ENCODE measurements around the gene TAF1C.

Gene TAF1C, protein sequence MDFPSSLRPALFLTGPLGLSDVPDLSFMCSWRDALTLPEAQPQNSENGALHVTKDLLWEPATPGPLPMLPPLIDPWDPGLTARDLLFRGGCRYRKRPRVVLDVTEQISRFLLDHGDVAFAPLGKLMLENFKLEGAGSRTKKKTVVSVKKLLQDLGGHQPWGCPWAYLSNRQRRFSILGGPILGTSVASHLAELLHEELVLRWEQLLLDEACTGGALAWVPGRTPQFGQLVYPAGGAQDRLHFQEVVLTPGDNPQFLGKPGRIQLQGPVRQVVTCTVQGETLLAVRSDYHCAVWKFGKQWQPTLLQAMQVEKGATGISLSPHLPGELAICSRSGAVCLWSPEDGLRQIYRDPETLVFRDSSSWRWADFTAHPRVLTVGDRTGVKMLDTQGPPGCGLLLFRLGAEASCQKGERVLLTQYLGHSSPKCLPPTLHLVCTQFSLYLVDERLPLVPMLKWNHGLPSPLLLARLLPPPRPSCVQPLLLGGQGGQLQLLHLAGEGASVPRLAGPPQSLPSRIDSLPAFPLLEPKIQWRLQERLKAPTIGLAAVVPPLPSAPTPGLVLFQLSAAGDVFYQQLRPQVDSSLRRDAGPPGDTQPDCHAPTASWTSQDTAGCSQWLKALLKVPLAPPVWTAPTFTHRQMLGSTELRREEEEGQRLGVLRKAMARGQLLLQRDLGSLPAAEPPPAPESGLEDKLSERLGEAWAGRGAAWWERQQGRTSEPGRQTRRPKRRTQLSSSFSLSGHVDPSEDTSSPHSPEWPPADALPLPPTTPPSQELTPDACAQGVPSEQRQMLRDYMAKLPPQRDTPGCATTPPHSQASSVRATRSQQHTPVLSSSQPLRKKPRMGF

DNA sequence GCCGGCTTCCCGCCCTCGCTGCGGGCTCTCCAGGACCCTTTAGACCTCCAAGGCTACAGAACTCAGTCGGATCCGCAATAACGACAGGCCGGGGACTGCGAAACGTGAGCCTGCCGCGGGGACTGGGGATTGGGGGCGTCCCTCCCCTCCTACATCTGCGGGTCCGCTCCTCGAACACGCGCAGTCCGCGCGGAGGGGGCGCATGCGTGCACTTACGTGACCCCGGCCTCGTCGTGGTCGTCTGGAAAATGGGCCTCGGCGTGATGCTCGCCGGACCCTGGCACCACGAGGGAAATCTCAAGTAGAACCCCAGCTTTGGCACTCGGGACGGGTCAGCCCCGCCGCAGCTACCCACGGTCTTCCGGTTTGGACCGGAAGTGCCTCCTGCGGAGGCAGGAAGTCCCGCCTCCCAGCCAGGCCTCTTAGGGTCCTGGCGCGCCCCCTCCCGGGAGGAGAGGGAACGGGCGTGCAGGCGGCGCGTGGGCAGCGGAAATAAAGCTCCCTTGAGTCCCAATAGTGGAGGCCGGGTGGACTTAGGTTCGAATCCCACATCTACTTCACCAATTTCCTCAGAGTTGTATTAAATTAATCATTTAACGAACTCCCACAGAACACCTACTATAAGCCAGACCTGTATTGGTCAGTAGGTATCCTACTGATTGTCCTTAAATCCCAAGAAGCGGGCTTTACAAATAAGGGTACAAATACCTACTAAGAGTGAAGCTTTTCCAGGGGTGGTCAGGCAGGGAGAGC, at the start of gene TAF1C:
Gene TAF1C (minus strand): TSS at position 373 of the 753 bp plus-strand sequence. CDS start 2,069 bp downstream, outside the sequence.
- DNase-seq (ENCODE audit: low spot score): peak; percentile 98
- TF ChIP-seq, protein P1, sequence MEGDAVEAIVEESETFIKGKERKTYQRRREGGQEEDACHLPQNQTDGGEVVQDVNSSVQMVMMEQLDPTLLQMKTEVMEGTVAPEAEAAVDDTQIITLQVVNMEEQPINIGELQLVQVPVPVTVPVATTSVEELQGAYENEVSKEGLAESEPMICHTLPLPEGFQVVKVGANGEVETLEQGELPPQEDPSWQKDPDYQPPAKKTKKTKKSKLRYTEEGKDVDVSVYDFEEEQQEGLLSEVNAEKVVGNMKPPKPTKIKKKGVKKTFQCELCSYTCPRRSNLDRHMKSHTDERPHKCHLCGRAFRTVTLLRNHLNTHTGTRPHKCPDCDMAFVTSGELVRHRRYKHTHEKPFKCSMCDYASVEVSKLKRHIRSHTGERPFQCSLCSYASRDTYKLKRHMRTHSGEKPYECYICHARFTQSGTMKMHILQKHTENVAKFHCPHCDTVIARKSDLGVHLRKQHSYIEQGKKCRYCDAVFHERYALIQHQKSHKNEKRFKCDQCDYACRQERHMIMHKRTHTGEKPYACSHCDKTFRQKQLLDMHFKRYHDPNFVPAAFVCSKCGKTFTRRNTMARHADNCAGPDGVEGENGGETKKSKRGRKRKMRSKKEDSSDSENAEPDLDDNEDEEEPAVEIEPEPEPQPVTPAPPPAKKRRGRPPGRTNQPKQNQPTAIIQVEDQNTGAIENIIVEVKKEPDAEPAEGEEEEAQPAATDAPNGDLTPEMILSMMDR (IDR thresholded peaks at IDR 0.05; ENCODE audit: extremely low read depth, missing control alignments): peak; percentile 88

DNA sequence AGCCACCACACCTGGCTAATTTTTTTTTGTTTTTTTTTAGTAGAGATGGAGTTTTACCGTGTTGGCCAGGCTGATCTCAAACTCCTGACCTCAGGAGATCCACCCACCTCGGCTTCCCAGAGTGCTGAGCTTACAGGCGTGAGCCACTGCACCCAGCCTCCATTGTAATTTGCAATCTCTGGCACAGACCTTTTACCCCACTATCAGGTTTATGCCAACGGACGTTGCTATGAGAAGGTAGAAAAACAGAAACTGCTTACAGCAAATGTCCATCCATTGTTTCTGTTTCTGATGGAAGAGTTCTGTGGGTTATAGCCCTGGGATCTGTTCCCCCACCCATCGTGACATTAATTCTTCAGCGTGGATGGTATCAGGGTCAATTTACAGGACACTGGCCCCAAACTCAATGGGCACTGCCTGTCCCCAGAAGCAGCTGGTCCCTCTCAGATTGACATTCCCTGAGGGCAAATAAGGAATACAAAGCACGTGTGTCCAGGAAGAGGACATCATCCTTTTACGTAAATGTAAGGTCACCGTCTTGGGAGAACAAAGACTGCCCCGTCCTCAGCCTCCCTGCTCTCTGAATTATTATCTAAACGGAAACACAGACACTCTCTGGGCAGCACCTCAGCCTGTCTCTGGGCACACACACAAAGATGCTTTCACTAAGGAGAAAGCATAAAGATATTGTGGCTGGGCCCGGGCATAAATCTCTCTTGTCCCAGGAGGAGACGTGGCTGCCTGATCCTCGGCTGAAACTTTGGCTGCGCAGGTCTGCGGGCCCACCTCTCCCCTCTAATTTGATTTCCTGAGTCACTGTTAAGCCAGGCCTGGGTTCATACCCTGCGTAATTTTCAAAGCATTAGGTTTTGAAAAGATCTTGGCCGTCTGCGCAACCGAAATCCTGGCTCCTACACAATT, 47.7 kb upstream of the TAF1C start:
- DNase-seq (ENCODE audit: low spot score): no peak
- TF ChIP-seq, protein P1 (IDR thresholded peaks at IDR 0.05; ENCODE audit: extremely low read depth, missing control alignments): no peak

DNA sequence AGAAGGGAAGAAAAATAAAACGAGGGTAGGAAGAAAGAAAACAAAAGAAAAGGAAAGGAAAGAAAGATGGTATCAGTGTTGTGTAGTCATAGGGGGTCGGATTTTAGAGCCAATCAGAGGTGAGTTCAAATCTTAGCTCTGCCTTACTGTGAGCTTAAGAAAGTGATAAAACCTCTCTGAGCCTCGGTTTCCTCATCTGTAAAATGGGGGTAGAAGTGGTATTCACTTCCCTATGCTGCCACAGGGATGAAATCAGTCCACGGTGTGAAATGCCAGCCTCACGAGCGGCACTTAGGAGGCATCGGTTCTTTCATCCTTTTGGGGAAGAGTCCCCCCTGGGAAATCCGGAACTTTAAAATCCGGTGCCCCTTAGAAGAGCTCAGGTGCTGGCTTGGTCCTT, 46.9 kb upstream of the TAF1C start:
- TF ChIP-seq, protein P1 (IDR thresholded peaks at IDR 0.05; ENCODE audit: extremely low read depth, missing control alignments): no peak
- DNase-seq (ENCODE audit: low spot score): no peak

DNA sequence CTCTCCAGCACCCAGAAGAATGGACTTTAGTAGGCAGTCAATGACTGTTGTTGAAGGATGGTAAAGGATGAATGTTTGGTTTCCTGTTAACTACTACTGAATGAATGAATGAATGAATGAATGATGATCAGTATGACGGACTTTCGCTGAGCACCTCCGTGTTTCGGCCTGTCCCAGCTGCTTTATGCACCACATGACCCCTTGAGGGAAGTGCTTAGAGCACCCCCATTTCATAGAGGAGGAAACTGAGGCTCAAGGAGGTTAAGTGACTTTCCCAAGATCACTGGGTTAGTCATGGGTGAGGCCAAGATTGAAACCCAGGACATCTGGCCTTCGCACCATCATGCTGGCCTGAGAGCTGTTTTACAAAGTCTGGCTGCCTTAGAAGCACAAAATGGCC, 46.1 kb upstream of the TAF1C start:
- TF ChIP-seq, protein P1 (IDR thresholded peaks at IDR 0.05; ENCODE audit: extremely low read depth, missing control alignments): no peak
- DNase-seq (ENCODE audit: low spot score): no peak

DNA sequence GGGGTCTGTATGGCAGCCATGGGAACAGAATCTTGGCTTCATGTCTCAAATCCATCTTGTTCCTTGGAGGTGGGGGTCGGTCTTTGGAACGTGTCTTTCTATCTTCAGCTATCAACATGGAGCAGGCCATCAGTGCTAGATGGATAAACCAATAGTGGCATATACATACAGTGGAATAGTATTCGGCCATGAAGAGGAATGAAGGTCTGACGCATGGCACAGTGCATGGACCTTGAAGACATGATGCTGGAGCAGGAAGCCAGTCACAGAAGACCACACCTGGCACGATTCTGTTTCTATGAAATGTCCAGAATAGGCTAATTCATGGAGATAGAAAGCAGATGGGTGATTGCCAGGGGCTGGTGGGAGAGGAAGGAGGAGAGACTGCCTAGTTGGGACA, 45.2 kb upstream of the TAF1C start:
- TF ChIP-seq, protein P1 (IDR thresholded peaks at IDR 0.05; ENCODE audit: extremely low read depth, missing control alignments): no peak
- no peak for DNase-seq (ENCODE audit: low spot score)

DNA sequence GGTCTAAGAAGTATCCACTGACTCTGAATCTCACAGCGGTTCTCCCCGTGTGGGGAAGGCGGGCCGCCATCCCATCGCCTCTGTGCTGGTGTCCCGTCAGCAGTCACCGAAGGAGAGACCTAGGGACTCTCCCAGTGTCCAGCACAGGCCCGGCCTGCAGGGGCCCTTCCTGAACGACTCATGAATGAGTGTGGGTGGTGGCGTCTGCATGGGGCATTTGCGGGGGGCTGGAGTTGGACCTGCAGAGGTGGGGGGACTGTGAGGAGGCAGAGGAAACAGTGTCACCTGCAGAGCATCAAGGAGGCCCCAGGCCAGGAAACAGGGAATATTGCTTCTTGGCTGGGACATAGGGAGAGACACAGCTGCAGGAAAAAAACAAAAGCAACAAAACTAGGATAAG, 42.6 kb upstream of the TAF1C start:
- DNase-seq (ENCODE audit: low spot score): no peak

More for the DNA sequence above, 42.6 kb upstream of the TAF1C start:
- TF ChIP-seq, protein P1 (IDR thresholded peaks at IDR 0.05; ENCODE audit: extremely low read depth, missing control alignments): no peak
